IMR-90 (cell line): Measurements from ENCODE around the gene RRP1. TPM values are rescaled to one million over a fixed set of nuclear protein-coding genes. Genes with fewer than 3 reads are reported as not detected.

Experiments
- ATAC-seq: fragments of 200-7000 bp; cut with Tn5 transposase; 2 replicates; pipeline ENCODE4 v1.9.1; 2020; ENCODE audit warnings: low read depth, mild to moderate bottlenecking, moderate library complexity
- BruUV-seq: library from RNA; stranded (reverse); fragments of 400-500 nt; replicated peaks from 2 replicates; lab custom pipeline; 2021; lab: Mats Ljungman, UMichigan
- CTCF ChIA-PET: fragments of 300-600 bp; formaldehyde crosslinking; extraction: SDS; loops from one replicate; lab custom pipeline; 2021; ENCODE audit warnings: antibody characterized with exemption; lab: Yijun Ruan, JAX
- POLR2A ChIA-PET: fragments of 300-600 bp; sonication (Branson Sonifier 250); formaldehyde crosslinking; loops from one replicate; lab custom pipeline; 2022; ENCODE audit warnings: antibody characterized with exemption; ENCODE audit not compliant: unreplicated experiment; lab: Charles Lee
- DNase-seq: peaks from one replicate; pipeline ENCODE4 v3.0.0; 2013
- H2AFZ ChIP-seq: replicated peaks from 2 replicates; pipeline ENCODE3; 2013; ENCODE audit warnings: low read length, mild to moderate bottlenecking; ENCODE audit not compliant: poor library complexity
- H2AK5ac ChIP-seq: 2 replicates; pipeline ENCODE4 v1.6.1; 2013; ENCODE audit warnings: low read depth, low read length, inconsistent platforms
- H2AK9ac ChIP-seq: replicated peaks from 2 replicates; pipeline ENCODE3; 2013; ENCODE audit warnings: mild to moderate bottlenecking, low read depth, low read length, moderate library complexity; ENCODE audit not compliant: poor library complexity
- H2BK120ac ChIP-seq: 2 replicates; pipeline ENCODE4 v1.6.1; 2013; ENCODE audit warnings: low read depth, low read length, inconsistent platforms
- H2BK15ac ChIP-seq: 3 replicates; pipeline ENCODE4 v1.6.1; 2013; ENCODE audit warnings: low read depth, low read length, inconsistent platforms
- H2BK20ac ChIP-seq: 2 replicates; pipeline ENCODE4 v1.6.1; 2013; ENCODE audit warnings: low read depth, mild to moderate bottlenecking, inconsistent platforms, low read length, moderate library complexity
- H2BK5ac ChIP-seq: 2 replicates; pipeline ENCODE4 v1.6.1; 2013; ENCODE audit warnings: mild to moderate bottlenecking, low read depth, low read length, inconsistent platforms; ENCODE audit not compliant: poor library complexity, severe bottlenecking
- H3K14ac ChIP-seq: replicated peaks from 2 replicates; pipeline ENCODE4 v1.6.1; 2013; ENCODE audit warnings: low read depth, low read length, inconsistent platforms
- H3K18ac ChIP-seq: 2 replicates; pipeline ENCODE4 v1.6.1; 2013; ENCODE audit warnings: low read depth, low read length, control low read depth
- H3K23ac ChIP-seq: 2 replicates; pipeline ENCODE4 v1.6.1; 2013; ENCODE audit warnings: low read depth, low read length, inconsistent platforms
- H3K27ac ChIP-seq: 2 replicates; pipeline ENCODE4 v1.5.1; 2013; ENCODE audit warnings: mild to moderate bottlenecking, control low read depth, low read length; ENCODE audit not compliant: insufficient read depth
- H3K27me3 ChIP-seq: 2 replicates; pipeline ENCODE4 v1.6.1; 2013; ENCODE audit warnings: low read length; ENCODE audit not compliant: control insufficient read depth, insufficient read depth
- H3K36me3 ChIP-seq: 2 replicates; pipeline ENCODE4 v1.6.1; 2013; ENCODE audit warnings: low read length, mixed read lengths; ENCODE audit not compliant: control insufficient read depth, insufficient read depth
- H3K4ac ChIP-seq: 2 replicates; pipeline ENCODE4 v1.6.1; 2013; ENCODE audit warnings: low read depth, low read length, inconsistent platforms
- H3K4me1 ChIP-seq: 2 replicates; pipeline ENCODE4 v1.6.1; 2013; ENCODE audit warnings: low read length, mixed read lengths; ENCODE audit not compliant: control insufficient read depth, insufficient read depth
- H3K4me2 ChIP-seq: 2 replicates; pipeline ENCODE4 v1.6.1; 2013; ENCODE audit warnings: low read depth, mild to moderate bottlenecking, control low read depth, low read length, moderate library complexity
- H3K4me3 ChIP-seq: 2 replicates; pipeline ENCODE4 v1.5.1; 2013; ENCODE audit warnings: low read depth, mild to moderate bottlenecking, control low read depth, low read length, moderate library complexity; ENCODE audit not compliant: insufficient read depth
- H3K56ac ChIP-seq: 2 replicates; pipeline ENCODE4 v1.6.1; 2013; ENCODE audit warnings: low read length, inconsistent platforms; ENCODE audit not compliant: insufficient read depth; ENCODE audit errors: extremely low read depth
- H3K79me1 ChIP-seq, 2 experiments: 2 replicates each; pipeline ENCODE4 v1.6.1; 2013; ENCODE audit warnings: low read length in 2 of 2, inconsistent platforms in 1 of 2, low read depth in 1 of 2
- H3K9ac ChIP-seq: 2 replicates; pipeline ENCODE4 v1.6.1; 2013; ENCODE audit warnings: low read depth, low read length, control low read depth
- H3K9me1 ChIP-seq: 2 replicates; pipeline ENCODE4 v1.6.1; 2013; ENCODE audit warnings: low read length, inconsistent platforms; ENCODE audit not compliant: insufficient read depth
- H3K9me3 ChIP-seq: 2 replicates; pipeline ENCODE4 v1.6.1; 2013; ENCODE audit warnings: low read length; ENCODE audit not compliant: control insufficient read depth, insufficient read depth
- H4K20me1 ChIP-seq: 2 replicates; pipeline ENCODE4 v1.6.1; 2013; ENCODE audit warnings: low read length, inconsistent platforms; ENCODE audit not compliant: insufficient read depth
- H4K5ac ChIP-seq: 2 replicates; pipeline ENCODE4 v1.6.1; 2013; ENCODE audit warnings: mild to moderate bottlenecking, low read depth, low read length, control low read depth
- H4K8ac ChIP-seq, 2 experiments: 2 replicates each; pipeline ENCODE4 v1.6.1; 2013; ENCODE audit warnings: low read depth in 2 of 2, low read length in 2 of 2, control low read depth in 1 of 2, inconsistent platforms in 1 of 2
- H4K91ac ChIP-seq: 2 replicates; pipeline ENCODE4 v1.6.1; 2013; ENCODE audit warnings: low read depth, low read length, inconsistent platforms; ENCODE audit not compliant: insufficient read depth
- BHLHE40 ChIP-seq: fragments of 150-350 bp; IDR thresholded peaks from 2 replicates; pipeline ENCODE4 v1.6.1; 2016; ENCODE audit warnings: mild to moderate bottlenecking, low read depth, low read length
- CHD1 ChIP-seq: IDR thresholded peaks from 2 replicates; pipeline ENCODE4 v1.6.1; 2012; ENCODE audit warnings: low read depth, low read length, improper control_type of control experiment
- FOS ChIP-seq: fragments of 150-350 bp; IDR thresholded peaks from 2 replicates; pipeline ENCODE4 v1.6.1; 2016; ENCODE audit warnings: low read depth, low read length
- MAZ ChIP-seq: IDR thresholded peaks from 2 replicates; pipeline ENCODE4 v1.6.1; 2012; ENCODE audit warnings: low read depth, mild to moderate bottlenecking, low read length, improper control_type of control experiment, moderate library complexity, borderline replicate concordance
- MXI1 ChIP-seq: IDR thresholded peaks from 2 replicates; pipeline ENCODE4 v1.6.1; 2012; ENCODE audit warnings: low read depth, mild to moderate bottlenecking, low read length, moderate library complexity, borderline replicate concordance
- NFE2L2 ChIP-seq: fragments of 150-350 bp; IDR thresholded peaks from 2 replicates; pipeline ENCODE4 v1.6.1; 2016; ENCODE audit warnings: low read depth, mild to moderate bottlenecking, low read length
- POLR2A ChIP-seq: IDR thresholded peaks from 2 replicates; pipeline ENCODE4 v1.6.1; 2012; ENCODE audit warnings: mild to moderate bottlenecking, low read depth, low read length
- RAD21 ChIP-seq: IDR thresholded peaks from 2 replicates; pipeline ENCODE4 v1.6.1; 2012; ENCODE audit warnings: low read length, improper control_type of control experiment
- RFX5 ChIP-seq: IDR thresholded peaks from 2 replicates; pipeline ENCODE4 v1.8.0; 2012; ENCODE audit warnings: low read depth, mild to moderate bottlenecking, low read length, moderate library complexity
- SMC3 ChIP-seq: fragments of 150-350 bp; IDR thresholded peaks from 2 replicates; pipeline ENCODE4 v1.6.1; 2016; ENCODE audit warnings: low read depth, mild to moderate bottlenecking, antibody characterized with exemption, low read length, moderate library complexity
- USF2 ChIP-seq: fragments of 150-350 bp; IDR thresholded peaks from 2 replicates; pipeline ENCODE4 v1.6.1; 2017; ENCODE audit warnings: mild to moderate bottlenecking, antibody characterized with exemption, low read length, low read depth
- WGBS, 2 experiments: methylation state at CpG; one replicate each; pipeline versions ENCODE4 v1.1.5 to v1.1.7; 2013; ENCODE audit warnings: missing lambda C conversion rate in 2 of 2; ENCODE audit not compliant: insufficient read length in 1 of 2; ENCODE audit errors: extremely low coverage in 2 of 2; 5-methylcytosine and 5-hydroxymethylcytosine counted together
- dilution Hi-C: fragments of 300-500 bp; cut with HindIII; formaldehyde crosslinking; loops from one replicate; pipeline ENCODE4 v1.14.3; 2018; ENCODE audit warnings: low sequenced_read_pairs; ENCODE audit not compliant: unreplicated experiment
- in situ Hi-C: fragments of 300-500 bp; cut with MboI; formaldehyde crosslinking; loops from 3 replicates; pipeline ENCODE4 v1.14.3; 2019; ENCODE audit warnings: low sequenced_read_pairs, inconsistent platforms, mixed read lengths
- intact Hi-C: fragments of 100-400 bp; cut with micrococcal nuclease; formaldehyde crosslinking; loops from 2 replicates; pipeline ENCODE4 v1.10.0; 2022
- polyA plus RNA-seq, 3 experiments: library from polyadenylated mRNA; depleted of rRNA; stranded (reverse); fragments of >200 nt; gene quantifications; 2 replicates each; pipeline ENCODE4 v1.2.3, GENCODE V29; 2012; ENCODE audit warnings: low replicate concordance in 1 of 3
- total RNA-seq: library from RNA; depleted of rRNA; stranded (reverse); fragments of >200 nt; gene quantifications from 2 replicates; pipeline ENCODE4 v1.2.3, GENCODE V29; 2012
- TF ChIP-seq, protein P1 (sequence below): conservative IDR thresholded peaks from 2 replicates; pipeline ENCODE4 v1.5.1; 2012; ENCODE audit warnings: mild to moderate bottlenecking, low read depth, low read length, improper control_type of control experiment
- TF ChIP-seq, protein P2 (sequence below): fragments of 150-350 bp; IDR thresholded peaks from 2 replicates; pipeline ENCODE4 v1.6.1; 2016; ENCODE audit warnings: low read depth, mild to moderate bottlenecking, low read length, moderate library complexity, borderline replicate concordance

Gene RRP1
- total and polyA plus RNA-seq, 2 of the 4 experiments (the other 2 are of a cell fraction): 20.2 to 23.3 TPM

GRCh38 chr21:43781846-43782245, 7.5 kb upstream of the RRP1 start:
- in situ Hi-C loops (no loop called here), intact Hi-C loops (no loop called here), dilution Hi-C loops (no loop called here)
- TF ChIP-seq MAZ (no peak), USF2 (no peak), MXI1 (no peak), FOS (no peak), NFE2L2 (no peak), POLR2A (no peak), BHLHE40 (no peak), SMC3 (no peak), CHD1 (no peak), RFX5 (no peak), RAD21 (no peak)
- TF ChIP-seq, protein P1, sequence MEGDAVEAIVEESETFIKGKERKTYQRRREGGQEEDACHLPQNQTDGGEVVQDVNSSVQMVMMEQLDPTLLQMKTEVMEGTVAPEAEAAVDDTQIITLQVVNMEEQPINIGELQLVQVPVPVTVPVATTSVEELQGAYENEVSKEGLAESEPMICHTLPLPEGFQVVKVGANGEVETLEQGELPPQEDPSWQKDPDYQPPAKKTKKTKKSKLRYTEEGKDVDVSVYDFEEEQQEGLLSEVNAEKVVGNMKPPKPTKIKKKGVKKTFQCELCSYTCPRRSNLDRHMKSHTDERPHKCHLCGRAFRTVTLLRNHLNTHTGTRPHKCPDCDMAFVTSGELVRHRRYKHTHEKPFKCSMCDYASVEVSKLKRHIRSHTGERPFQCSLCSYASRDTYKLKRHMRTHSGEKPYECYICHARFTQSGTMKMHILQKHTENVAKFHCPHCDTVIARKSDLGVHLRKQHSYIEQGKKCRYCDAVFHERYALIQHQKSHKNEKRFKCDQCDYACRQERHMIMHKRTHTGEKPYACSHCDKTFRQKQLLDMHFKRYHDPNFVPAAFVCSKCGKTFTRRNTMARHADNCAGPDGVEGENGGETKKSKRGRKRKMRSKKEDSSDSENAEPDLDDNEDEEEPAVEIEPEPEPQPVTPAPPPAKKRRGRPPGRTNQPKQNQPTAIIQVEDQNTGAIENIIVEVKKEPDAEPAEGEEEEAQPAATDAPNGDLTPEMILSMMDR: no peak
- TF ChIP-seq, protein P2, sequence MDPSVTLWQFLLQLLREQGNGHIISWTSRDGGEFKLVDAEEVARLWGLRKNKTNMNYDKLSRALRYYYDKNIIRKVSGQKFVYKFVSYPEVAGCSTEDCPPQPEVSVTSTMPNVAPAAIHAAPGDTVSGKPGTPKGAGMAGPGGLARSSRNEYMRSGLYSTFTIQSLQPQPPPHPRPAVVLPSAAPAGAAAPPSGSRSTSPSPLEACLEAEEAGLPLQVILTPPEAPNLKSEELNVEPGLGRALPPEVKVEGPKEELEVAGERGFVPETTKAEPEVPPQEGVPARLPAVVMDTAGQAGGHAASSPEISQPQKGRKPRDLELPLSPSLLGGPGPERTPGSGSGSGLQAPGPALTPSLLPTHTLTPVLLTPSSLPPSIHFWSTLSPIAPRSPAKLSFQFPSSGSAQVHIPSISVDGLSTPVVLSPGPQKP: no peak
- Histone ChIP-seq H2BK15ac (no peak overlapping the region), H2BK120ac (no peak overlapping the region), H2AFZ (no peak overlapping the region), H2BK20ac (no peak overlapping the region), H4K91ac (no peak overlapping the region), H3K4ac (no peak overlapping the region), H3K36me3 (no peaks in the 10 kb centered on the region), H3K18ac (no peak overlapping the region), H3K9ac (no peak overlapping the region), H3K14ac (no peak overlapping the region), H3K4me3 (no peak overlapping the region), H3K4me1 (no peaks in the 10 kb centered on the region; the same call in 1 of the 2 replicates), H3K27me3 (no peaks in the 10 kb centered on the region; the same call in 1 of the 2 replicates), H3K4me2 (no peak overlapping the region), H3K27ac (no peak overlapping the region), H2AK5ac (no peak overlapping the region), H2BK5ac (no peak overlapping the region), H2AK9ac (no peak overlapping the region), H3K9me3 (no peaks in the 10 kb centered on the region), H3K9me1 (peaks cover 6% of the 10 kb centered on the region), H3K23ac (no peak overlapping the region), H3K79me1 (no peaks in the 10 kb centered on the region; a peak in 1 of 4 replicates), H3K56ac (no peak overlapping the region), H4K20me1 (no peaks in the 10 kb centered on the region), H4K5ac (no peak overlapping the region), H4K8ac (no peak overlapping the region)
- ChIA-PET POLR2A (no interaction called here), CTCF (no interaction called here)
- 53% methylated on average over 4 of the region's 6 CpGs; no CpG with 5 or more reads in 1 of the 2 experiments for WGBS, 2 experiments
- BruUV-seq: no TSS peak
- DNase-seq (no peak), ATAC-seq (no peak)
